ENCODE data around the gene SMARCAD1.
"Not testable (repeated sequence)": the region's sequence is repeated elsewhere in the genome, so short reads cannot be mapped to it uniquely, and the experiment has no call there.

Gene SMARCAD1

GRCh38 chr4:94235825-94236224, 28.2 kb downstream of the SMARCAD1 start:
- no peak for DNase-seq

GRCh38 chr4:94237271-94237670, 29.6 kb downstream of the SMARCAD1 start:
- DNase-seq: no peak

- no peak for DNase-seq
These were observed 30.5 kb downstream of the SMARCAD1 start for GRCh38 chr4:94238160-94238559.

GRCh38 chr4:94240384-94240783, 32.7 kb downstream of the SMARCAD1 start:
- DNase-seq: peak; percentile 49

- no peak for DNase-seq
These were observed 36.6 kb downstream of the SMARCAD1 start for GRCh38 chr4:94244087-94244828.

GRCh38 chr4:94244829-94245185, 37.1 kb downstream of the SMARCAD1 start:
- no peak for DNase-seq

GRCh38 chr4:94251094-94251493, 43.4 kb downstream of the SMARCAD1 start:
- DNase-seq: no peak

- no peak for DNase-seq
These were observed 45.4 kb downstream of the SMARCAD1 start for GRCh38 chr4:94253036-94253435.

GRCh38 chr4:94256144-94256783, 48.6 kb downstream of the SMARCAD1 start:
- DNase-seq: no peak

- DNase-seq: no peak
These were observed 49.2 kb downstream of the SMARCAD1 start for GRCh38 chr4:94256828-94257227.

GRCh38 chr4:94262163-94263016, 54.7 kb downstream of the SMARCAD1 start:
- no peak for DNase-seq

- no peak for DNase-seq
These were observed 59.4 kb downstream of the SMARCAD1 start for GRCh38 chr4:94267037-94267436.

- no peak for DNase-seq
These were observed 63.6 kb downstream of the SMARCAD1 start for GRCh38 chr4:94271248-94271647.

GRCh38 chr4:94274912-94275311, 67.2 kb downstream of the SMARCAD1 start:
- DNase-seq: peak; percentile 65

GRCh38 chr4:94276204-94276603, 68.5 kb downstream of the SMARCAD1 start:
- DNase-seq: no peak

GRCh38 chr4:94277534-94277933, 69.9 kb downstream of the SMARCAD1 start:
- DNase-seq: no peak

- DNase-seq: no peak
These were observed 71.1 kb downstream of the SMARCAD1 start for GRCh38 chr4:94278781-94279180.

GRCh38 chr4:94284889-94285288, 77.2 kb downstream of the SMARCAD1 start:
- DNase-seq: no peak

GRCh38 chr4:94285666-94286065, 78.0 kb downstream of the SMARCAD1 start:
- DNase-seq: no peak

- no peak for DNase-seq
These were observed 82.6 kb downstream of the SMARCAD1 start for GRCh38 chr4:94290245-94290644.

GRCh38 chr4:94293981-94294380, 86.3 kb downstream of the SMARCAD1 start:
- DNase-seq: not testable (repeated sequence)

- not testable (repeated sequence) for DNase-seq
These were observed 87.8 kb downstream of the SMARCAD1 start for GRCh38 chr4:94295473-94295872.

GRCh38 chr4:94298725-94299252, 91.1 kb downstream of the SMARCAD1 start:
- DNase-seq: no peak

Measured in fibroblast of skin of back (primary cell).